ENCODE data around the gene MST1.
A peak's percentile ranks its signal among the peaks of the same experiment; 100 is the strongest.

The MST1 gene

DNA sequence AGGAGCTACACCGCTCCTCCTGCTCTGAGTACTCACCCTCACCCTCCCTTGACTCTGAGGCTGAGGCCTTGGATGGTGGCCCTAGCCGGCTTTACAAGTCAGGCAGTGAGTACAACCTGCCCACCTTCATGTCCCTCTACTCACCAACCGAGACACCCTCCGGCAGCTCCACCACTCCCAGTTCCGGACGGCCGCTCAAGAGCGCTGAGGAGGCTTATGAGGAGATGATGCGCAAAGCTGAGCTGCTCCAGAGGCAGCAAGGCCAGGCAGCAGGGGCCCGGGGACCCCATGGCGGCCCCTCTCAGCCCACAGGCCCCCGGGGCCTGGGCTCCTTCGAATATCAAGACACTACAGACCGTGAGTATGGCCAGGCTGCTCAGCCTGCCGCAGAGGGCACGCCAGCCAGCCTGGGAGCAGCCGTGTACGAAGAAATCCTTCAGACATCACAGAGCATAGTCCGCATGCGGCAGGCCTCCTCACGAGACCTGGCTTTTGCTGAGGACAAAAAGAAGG is 36.3 kb downstream of the MST1 start:
- no peak overlapping the region for H3K4me3 ChIP-seq (ENCODE audit: low read length)
- TF ChIP-seq, protein P1, sequence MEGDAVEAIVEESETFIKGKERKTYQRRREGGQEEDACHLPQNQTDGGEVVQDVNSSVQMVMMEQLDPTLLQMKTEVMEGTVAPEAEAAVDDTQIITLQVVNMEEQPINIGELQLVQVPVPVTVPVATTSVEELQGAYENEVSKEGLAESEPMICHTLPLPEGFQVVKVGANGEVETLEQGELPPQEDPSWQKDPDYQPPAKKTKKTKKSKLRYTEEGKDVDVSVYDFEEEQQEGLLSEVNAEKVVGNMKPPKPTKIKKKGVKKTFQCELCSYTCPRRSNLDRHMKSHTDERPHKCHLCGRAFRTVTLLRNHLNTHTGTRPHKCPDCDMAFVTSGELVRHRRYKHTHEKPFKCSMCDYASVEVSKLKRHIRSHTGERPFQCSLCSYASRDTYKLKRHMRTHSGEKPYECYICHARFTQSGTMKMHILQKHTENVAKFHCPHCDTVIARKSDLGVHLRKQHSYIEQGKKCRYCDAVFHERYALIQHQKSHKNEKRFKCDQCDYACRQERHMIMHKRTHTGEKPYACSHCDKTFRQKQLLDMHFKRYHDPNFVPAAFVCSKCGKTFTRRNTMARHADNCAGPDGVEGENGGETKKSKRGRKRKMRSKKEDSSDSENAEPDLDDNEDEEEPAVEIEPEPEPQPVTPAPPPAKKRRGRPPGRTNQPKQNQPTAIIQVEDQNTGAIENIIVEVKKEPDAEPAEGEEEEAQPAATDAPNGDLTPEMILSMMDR (IDR thresholded peaks at IDR 0.05; ENCODE audit: insufficient read depth, low read depth, low read length, missing control alignments): no peak
- no peak for DNase-seq (ENCODE audit: low read depth)

DNA sequence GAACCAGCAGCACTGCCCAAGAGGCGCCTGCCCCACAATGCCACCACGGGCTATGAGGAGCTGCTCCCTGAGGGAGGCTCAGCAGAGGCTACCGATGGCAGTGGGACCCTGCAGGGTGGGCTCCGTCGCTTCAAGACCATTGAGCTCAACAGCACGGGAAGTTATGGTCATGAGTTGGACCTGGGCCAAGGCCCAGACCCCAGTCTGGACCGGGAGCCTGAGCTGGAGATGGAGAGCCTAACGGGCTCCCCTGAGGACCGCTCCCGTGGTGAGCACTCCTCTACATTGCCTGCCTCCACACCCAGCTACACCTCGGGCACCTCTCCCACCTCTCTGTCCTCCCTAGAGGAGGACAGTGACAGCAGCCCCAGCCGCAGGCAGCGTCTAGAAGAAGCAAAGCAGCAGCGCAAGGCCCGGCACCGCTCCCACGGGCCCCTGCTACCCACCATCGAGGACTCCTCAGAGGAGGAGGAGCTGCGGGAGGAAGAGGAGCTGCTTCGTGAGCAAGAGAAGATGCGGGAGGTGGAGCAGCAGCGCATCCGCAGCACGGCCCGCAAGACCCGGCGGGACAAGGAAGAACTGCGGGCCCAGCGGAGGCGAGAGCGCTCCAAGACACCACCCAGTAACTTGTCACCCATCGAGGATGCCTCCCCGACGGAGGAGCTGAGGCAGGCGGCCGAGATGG is 36.9 kb downstream of the MST1 start:
- DNase-seq (ENCODE audit: low read depth): no peak
- TF ChIP-seq, protein P1 (IDR thresholded peaks at IDR 0.05; ENCODE audit: insufficient read depth, low read depth, low read length, missing control alignments): no peak
- H3K4me3 ChIP-seq (ENCODE audit: low read length): no peak overlapping the region

DNA sequence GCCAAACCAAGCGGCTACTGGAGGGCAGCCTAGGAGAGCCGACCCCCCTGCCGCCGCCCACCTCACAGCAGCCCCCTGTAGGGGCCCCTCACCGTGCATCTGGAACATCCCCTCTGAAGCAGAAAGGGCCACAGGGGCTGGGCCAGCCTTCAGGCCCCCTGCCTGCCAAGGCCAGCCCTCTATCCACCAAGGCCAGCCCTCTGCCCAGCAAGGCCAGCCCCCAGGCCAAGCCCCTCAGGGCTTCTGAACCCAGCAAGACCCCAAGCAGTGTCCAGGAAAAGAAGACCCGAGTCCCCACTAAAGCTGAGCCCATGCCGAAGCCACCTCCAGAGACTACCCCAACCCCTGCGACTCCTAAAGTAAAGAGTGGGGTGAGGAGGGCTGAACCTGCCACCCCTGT is 38.6 kb downstream of the MST1 start:
- no peak for DNase-seq (ENCODE audit: low read depth)
- H3K4me3 ChIP-seq (ENCODE audit: low read length): no peak overlapping the region
- TF ChIP-seq, protein P1 (IDR thresholded peaks at IDR 0.05; ENCODE audit: insufficient read depth, low read depth, low read length, missing control alignments): no peak

DNA sequence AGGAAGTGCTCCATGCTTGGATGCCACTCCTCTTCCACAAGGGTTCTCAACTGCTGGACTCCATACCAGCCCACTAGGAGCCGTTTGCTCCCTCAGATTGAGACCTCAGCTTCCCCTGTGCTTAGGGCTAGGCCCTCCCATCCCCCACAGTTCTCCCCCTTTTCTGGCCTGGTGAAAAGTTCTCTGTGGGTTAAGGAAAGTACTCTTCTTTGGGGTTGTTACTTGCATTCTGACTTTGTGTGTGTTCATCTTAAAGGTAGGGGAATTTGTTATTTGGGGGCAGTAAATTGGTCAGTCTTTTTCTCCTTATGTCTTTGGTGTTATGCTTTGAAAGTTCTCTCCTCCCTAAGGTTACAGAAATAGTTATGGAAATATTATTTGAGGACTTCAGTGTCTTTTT is 39.1 kb downstream of the MST1 start:
- TF ChIP-seq, protein P1 (IDR thresholded peaks at IDR 0.05; ENCODE audit: insufficient read depth, low read depth, low read length, missing control alignments): no peak
- no peak for DNase-seq (ENCODE audit: low read depth)
- H3K4me3 ChIP-seq (ENCODE audit: low read length): no peak overlapping the region

DNA sequence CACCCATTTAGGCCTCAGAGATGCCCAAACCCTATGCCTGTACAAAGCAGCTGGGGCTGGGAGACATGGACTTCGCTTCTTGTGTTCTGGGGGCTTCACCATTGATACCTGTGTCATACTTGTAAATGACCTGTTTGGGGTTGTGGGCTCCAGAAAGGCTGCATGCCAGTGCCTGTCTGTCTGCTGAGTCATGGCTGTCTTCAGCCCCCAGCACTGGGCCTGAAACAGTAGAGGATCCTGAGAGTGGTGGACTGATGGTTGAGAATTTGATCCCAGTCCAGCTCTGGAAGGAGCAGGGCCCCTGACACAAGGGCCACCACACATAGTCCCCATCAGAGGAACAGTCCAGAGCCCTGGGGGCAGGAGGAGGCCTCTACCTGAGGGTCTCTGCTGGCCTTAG is 39.7 kb downstream of the MST1 start:
- peak; percentile 47 for DNase-seq (ENCODE audit: low read depth)
- no peak overlapping the region for H3K4me3 ChIP-seq (ENCODE audit: low read length)
- TF ChIP-seq, protein P1 (IDR thresholded peaks at IDR 0.05; ENCODE audit: insufficient read depth, low read depth, low read length, missing control alignments): no peak

DNA sequence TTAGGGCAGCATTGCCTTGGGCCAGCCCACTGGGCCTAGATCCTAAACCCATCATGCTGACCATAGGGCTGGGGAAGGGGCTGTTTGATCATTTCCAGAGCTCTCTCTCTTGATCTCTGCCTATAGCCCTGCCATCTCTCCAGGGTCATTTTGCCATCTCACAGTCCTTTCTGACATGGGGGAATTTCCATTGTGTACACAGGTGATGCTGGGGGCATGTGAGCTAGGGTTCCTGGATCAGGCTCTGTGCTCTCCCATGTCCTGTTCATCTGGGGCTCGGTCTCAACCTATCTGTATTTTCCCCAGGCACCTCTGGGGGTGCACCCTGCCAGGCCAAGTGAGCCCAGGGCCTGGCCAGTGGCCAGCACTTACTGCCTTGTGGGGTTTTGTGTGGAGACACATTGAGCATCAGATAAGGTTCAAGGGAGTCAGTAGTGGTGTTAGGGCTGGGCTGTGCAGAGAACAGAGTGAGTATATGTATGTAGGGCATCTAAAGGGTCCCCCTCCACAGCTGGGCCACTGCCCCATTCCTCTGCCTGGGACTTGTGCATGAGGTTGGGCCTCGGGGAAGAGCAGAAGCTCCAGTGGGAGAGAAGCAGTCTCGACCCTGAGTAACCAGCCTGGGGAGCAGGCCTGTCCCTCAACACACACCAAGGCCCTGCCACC is 40.8 kb downstream of the MST1 start:
- no peak for DNase-seq (ENCODE audit: low read depth)
- H3K4me3 ChIP-seq (ENCODE audit: low read length): no peak overlapping the region
- TF ChIP-seq, protein P1 (IDR thresholded peaks at IDR 0.05; ENCODE audit: insufficient read depth, low read depth, low read length, missing control alignments): no peak

All from epithelial cell of esophagus (primary cell).